Measurements from ENCODE around the gene PLSCR4. TPM values are rescaled to one million over a fixed set of nuclear protein-coding genes. Genes with fewer than 3 reads are reported as not detected.

PLSCR4 gene
- polyA plus RNA-seq, 2 of the 4 experiments (the other 2 are of a cell fraction): 8.3 to 17.2 TPM

- TF ChIP-seq MAX (IDR thresholded peaks at IDR 0.05): 0 out of 2 replicates have a peak, but pooled peaks have one; percentile 11
- TF ChIP-seq KDM1A (IDR thresholded peaks at IDR 0.05; ENCODE audit: low read depth): no peak
- FAIRE-seq: no peak
- H3K4me2 ChIP-seq: peak overlapping the region; percentile 97
- ATAC-seq: no peak
- H3K4me3 ChIP-seq: peak overlapping the region; percentile 90
- ChIA-PET POLR2A (interaction anchor here (0.6 to 2.5 kb wide), 20 partner anchors 12 to 383 kb away, joined by 3 to 18 read pairs (median 5); partner anchors contain the start of gene PLSCR1), CTCF (interaction anchor here (1.2 to 4.5 kb wide), 10 partner anchors 11 to 165 kb away, joined by 3 to 34 read pairs (median 6); no protein-coding TSS in a partner anchor)
- H3K9me3 ChIP-seq: no peaks in the 10 kb centered on the region
- H3K4me1 ChIP-seq: peaks cover 60% of the 10 kb centered on the region
- DNase-seq (ENCODE audit: low read depth in 1 of 2, low spot score in 1 of 2): peak in 1 of 2 experiments; percentile 46
- peak overlapping the region; percentile 87 to 97 for H3K27ac ChIP-seq
- WGBS (ENCODE audit: missing lambda C conversion rate): 6% methylated on average over 15 of the region's 15 CpGs
Observed at GRCh38 chr3:146161663-146162002, 89.3 kb downstream of the PLSCR4 start.

- ATAC-seq: peak; percentile 75 to 76
- Histone ChIP-seq H3K27ac (peak within 1 kb of the TSS; percentile 87 to 97), H3K4me3 (peak within 1 kb of the TSS; percentile 90), H3K9me3 (no peaks in the 10 kb centered on the region), H3K4me1 (peaks cover 64% of the 10 kb centered on the region), H3K4me2 (peak within 1 kb of the TSS; percentile 97)
- ChIA-PET POLR2A (interaction anchor here (0.7 to 2.5 kb wide), 24 partner anchors 15 to 383 kb away, joined by 3 to 23 read pairs (median 5); partner anchors contain the start of gene PLSCR1), CTCF (interaction anchor here (0.9 to 4.5 kb wide), 15 partner anchors 11 to 384 kb away, joined by 3 to 34 read pairs (median 4); no protein-coding TSS in a partner anchor)
- peak; percentile 56 to 89 for DNase-seq (ENCODE audit: low read depth in 1 of 2, low spot score in 1 of 2)
- 3% methylated on average over 3 of the region's 74 CpGs for WGBS (ENCODE audit: missing lambda C conversion rate)
- no peak for FAIRE-seq
- TF ChIP-seq NPAS2 (CRISPR knock-in tag; IDR thresholded peaks at IDR 0.05; ENCODE audit: borderline replicate concordance) (no peak), CEBPB (IDR thresholded peaks at IDR 0.05) (peak in 1 of 2 experiments; percentile 21; a peak in 1 of 4 replicates), ZC3H11A (IDR thresholded peaks at IDR 0.05) (no peak), RAD21 (conservative IDR thresholded peaks at IDR 0.05 in 1 of 2, IDR thresholded peaks at IDR 0.05 in 1 of 2) (no peak; a peak in 2 of 5 replicates), BHLHE40 (IDR thresholded peaks at IDR 0.05; ENCODE audit: low read depth, low read length) (no peak), RARB (CRISPR knock-in tag; IDR thresholded peaks at IDR 0.05) (no peak), HOXA7 (CRISPR knock-in tag; IDR thresholded peaks at IDR 0.05) (no peak), RFX5 (IDR thresholded peaks at IDR 0.05) (no peak), NR3C1 (IDR thresholded peaks at IDR 0.05) (no peak), SMC3 (IDR thresholded peaks at IDR 0.05) (no peak), SREBF2 (IDR thresholded peaks at IDR 0.05) (no peak), ESRRA (IDR thresholded peaks at IDR 0.05; ENCODE audit: borderline replicate concordance, low read length) (no peak), TFCP2L1 (CRISPR knock-in tag; IDR thresholded peaks at IDR 0.05) (no peak), POLR2AphosphoS2 (conservative IDR thresholded peaks at IDR 0.05; ENCODE audit: low read length) (no peak), E2F6 (IDR thresholded peaks at IDR 0.05; ENCODE audit: borderline replicate concordance, low read depth) (no peak; the same call in 1 of the 2 replicates), JUNB (IDR thresholded peaks at IDR 0.05) (no peak), RCOR1 (IDR thresholded peaks at IDR 0.05; ENCODE audit: low read depth, low read length) (no peak), KDM1A (IDR thresholded peaks at IDR 0.05; ENCODE audit: low read depth) (no peak), POLR2A (IDR thresholded peaks at IDR 0.05; ENCODE audit: low read length) (peak; percentile 86), KDM5A (IDR thresholded peaks at IDR 0.05) (no peak), HOXB13 (CRISPR knock-in tag; IDR thresholded peaks at IDR 0.05; ENCODE audit: low read depth) (no peak), EHMT2 (IDR thresholded peaks at IDR 0.05; ENCODE audit: low read depth) (no peak), HEYL (CRISPR knock-in tag; IDR thresholded peaks at IDR 0.05) (no peak), FOSB (CRISPR knock-in tag; IDR thresholded peaks at IDR 0.05) (no peak), JUN (IDR thresholded peaks at IDR 0.05) (peak; percentile 91 to 94), HDAC2 (IDR thresholded peaks at IDR 0.05) (no peak), ATOH8 (CRISPR knock-in tag; IDR thresholded peaks at IDR 0.05; ENCODE audit: low read depth) (no peak), HES2 (IDR thresholded peaks at IDR 0.05) (no peak), BCL3 (IDR thresholded peaks at IDR 0.05) (peak; percentile 85), REST (IDR thresholded peaks at IDR 0.05) (peak; percentile 98), MYC (IDR thresholded peaks at IDR 0.05; ENCODE audit: borderline replicate concordance, low read length) (no peak)
Observed at GRCh38 chr3:146160964-146161662, 89.8 kb downstream of the PLSCR4 start, which contains the start of gene PLOD2. PLOD2 (minus strand) TSS chr3:146161184; CDS start chr3:146160989, 195 bp downstream.

Measured in A549 (cell line).